Peyer's patch (tissue), 4 donors: ENCODE results near the gene RAB44.

Experiments used
- CTCF ChIP-seq, 6 experiments: fragments of 450-650 bp in 4 of 6; fragments of 200-600 bp in 2 of 6; sonication (generic) in 1 of 6; IDR thresholded peaks; one replicate each; pipeline ENCODE4 v1.5.1; 2017 to 2019; ENCODE audit warnings: antibody characterized with exemption in 6 of 6, mild to moderate bottlenecking in 3 of 6, moderate library complexity in 1 of 6
- POLR2A ChIP-seq, 2 donors: fragments of 450-650 bp; IDR thresholded peaks; one replicate each; pipeline ENCODE4 v1.5.1; 2017; ENCODE audit warnings: antibody characterized with exemption in 2 of 2, mild to moderate bottlenecking in 2 of 2, moderate library complexity in 2 of 2

GRCh38 chr6:36655085-36655724, 42.4 kb upstream of the RAB44 start:
- no peak for TF ChIP-seq CTCF (IDR thresholded peaks at IDR 0.05)
- no peak for TF ChIP-seq POLR2A (IDR thresholded peaks at IDR 0.05)
